Measurements from ENCODE around the gene TMEM40.

DNA sequence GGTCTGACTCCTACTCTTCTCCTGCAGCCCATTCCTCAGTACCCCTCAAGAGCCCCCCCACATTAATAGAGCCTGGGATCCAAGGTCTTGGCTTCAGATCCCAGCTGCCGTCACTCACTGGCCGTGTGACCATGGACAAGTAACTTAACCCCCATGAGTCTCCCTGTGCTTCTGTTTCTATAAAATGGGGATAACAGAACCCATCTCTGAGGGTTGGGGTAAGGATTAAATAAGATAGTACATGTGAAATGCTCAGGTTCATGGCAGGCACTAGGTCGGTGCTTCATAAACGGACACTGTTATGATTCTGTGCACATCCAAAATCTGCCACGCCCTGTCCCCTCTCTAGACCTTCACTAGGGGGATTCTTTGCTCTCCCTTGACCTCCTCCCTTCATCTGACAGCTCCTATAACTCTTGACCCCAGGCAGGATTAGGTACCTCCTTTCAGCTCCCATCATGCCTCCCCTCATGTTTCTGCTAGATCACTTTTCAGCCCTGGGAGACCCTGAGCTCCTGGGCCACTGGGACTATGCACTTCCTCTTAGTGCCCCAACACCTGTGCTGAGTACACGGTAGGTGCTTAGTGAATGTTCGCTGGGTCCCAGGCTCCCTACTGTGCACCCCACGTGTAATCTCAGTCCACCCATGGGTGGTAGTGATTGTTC lies 39.0 kb upstream of the TMEM40 start:
- TF ChIP-seq, protein P1, sequence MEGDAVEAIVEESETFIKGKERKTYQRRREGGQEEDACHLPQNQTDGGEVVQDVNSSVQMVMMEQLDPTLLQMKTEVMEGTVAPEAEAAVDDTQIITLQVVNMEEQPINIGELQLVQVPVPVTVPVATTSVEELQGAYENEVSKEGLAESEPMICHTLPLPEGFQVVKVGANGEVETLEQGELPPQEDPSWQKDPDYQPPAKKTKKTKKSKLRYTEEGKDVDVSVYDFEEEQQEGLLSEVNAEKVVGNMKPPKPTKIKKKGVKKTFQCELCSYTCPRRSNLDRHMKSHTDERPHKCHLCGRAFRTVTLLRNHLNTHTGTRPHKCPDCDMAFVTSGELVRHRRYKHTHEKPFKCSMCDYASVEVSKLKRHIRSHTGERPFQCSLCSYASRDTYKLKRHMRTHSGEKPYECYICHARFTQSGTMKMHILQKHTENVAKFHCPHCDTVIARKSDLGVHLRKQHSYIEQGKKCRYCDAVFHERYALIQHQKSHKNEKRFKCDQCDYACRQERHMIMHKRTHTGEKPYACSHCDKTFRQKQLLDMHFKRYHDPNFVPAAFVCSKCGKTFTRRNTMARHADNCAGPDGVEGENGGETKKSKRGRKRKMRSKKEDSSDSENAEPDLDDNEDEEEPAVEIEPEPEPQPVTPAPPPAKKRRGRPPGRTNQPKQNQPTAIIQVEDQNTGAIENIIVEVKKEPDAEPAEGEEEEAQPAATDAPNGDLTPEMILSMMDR (IDR thresholded peaks at IDR 0.05), result no peak
- TF ChIP-seq POLR2A (IDR thresholded peaks at IDR 0.05), result no peak

All from thyroid gland (tissue), 4 donors.